ENCODE data around the gene TAS2R60.
"Not testable (repeated sequence)": the region's sequence is repeated elsewhere in the genome, so short reads cannot be mapped to it uniquely, and the experiment has no call there.

The TAS2R60 gene

GRCh38 chr7:143443153-143443552, at the start of gene TAS2R60:
Gene TAS2R60 (plus strand): TSS chr7:143443453. CDS start chr7:143443453, 0 bp downstream.
- DNase-seq, result no peak

- no peak for DNase-seq
Observed at GRCh38 chr7:143394068-143394467, 49.2 kb upstream of the TAS2R60 start.

GRCh38 chr7:143394777-143395176, 48.5 kb upstream of the TAS2R60 start:
- no peak for DNase-seq

- DNase-seq, result no peak
Observed at GRCh38 chr7:143395187-143396149, 47.8 kb upstream of the TAS2R60 start.

GRCh38 chr7:143396182-143396581, 47.1 kb upstream of the TAS2R60 start:
- DNase-seq, result no peak

GRCh38 chr7:143396625-143397556, 46.4 kb upstream of the TAS2R60 start:
- DNase-seq, result no peak

- no peak for DNase-seq
Observed at GRCh38 chr7:143397710-143398530, 45.3 kb upstream of the TAS2R60 start.

GRCh38 chr7:143398616-143399015, 44.6 kb upstream of the TAS2R60 start:
- DNase-seq, result no peak

GRCh38 chr7:143399151-143399550, 44.1 kb upstream of the TAS2R60 start:
- no peak for DNase-seq

- DNase-seq, result no peak
Observed at GRCh38 chr7:143399642-143400041, 43.6 kb upstream of the TAS2R60 start.

GRCh38 chr7:143401265-143401664, 42.0 kb upstream of the TAS2R60 start:
- DNase-seq, result no peak

GRCh38 chr7:143402233-143402632, 41.0 kb upstream of the TAS2R60 start:
- DNase-seq, result not testable (repeated sequence)

- DNase-seq, result no peak
Observed at GRCh38 chr7:143405173-143406001, 37.9 kb upstream of the TAS2R60 start.

GRCh38 chr7:143406002-143406357, 37.3 kb upstream of the TAS2R60 start:
- no peak for DNase-seq

GRCh38 chr7:143407287-143408251, 35.7 kb upstream of the TAS2R60 start:
- DNase-seq, result peak; percentile 50

GRCh38 chr7:143408252-143408685, 35.0 kb upstream of the TAS2R60 start:
- no peak for DNase-seq

GRCh38 chr7:143408686-143409561, 34.3 kb upstream of the TAS2R60 start, which contains the start of gene EPHA1:
Gene EPHA1 (minus strand): TSS chr7:143408856. CDS start chr7:143408805, 51 bp downstream.
- no peak for DNase-seq

GRCh38 chr7:143410521-143411004, 32.7 kb upstream of the TAS2R60 start:
- DNase-seq, result no peak
